KMS-11 (cell line): Measurements from ENCODE around the gene IFI27L1.

Experiments used
- H2AFZ ChIP-seq: fragments of 200-600 bp; sonication (generic); 2 replicates; pipeline ENCODE4 v1.6.1; 2016; ENCODE audit warnings: antibody characterized with exemption, mixed run types, low read depth
- H3K27ac ChIP-seq: fragments of 200-600 bp; sonication (generic); 2 replicates; pipeline ENCODE4 v1.6.1; 2016; ENCODE audit warnings: mild to moderate bottlenecking, mixed run types
- H3K27me3 ChIP-seq: fragments of 200-600 bp; sonication (generic); 2 replicates; pipeline ENCODE4 v1.6.1; 2017; ENCODE audit warnings: mild to moderate bottlenecking, low read depth, mixed run types, moderate library complexity; ENCODE audit not compliant: insufficient read depth
- H3K36me3 ChIP-seq: fragments of 200-600 bp; sonication (generic); 2 replicates; pipeline ENCODE4 v1.6.1; 2017; ENCODE audit warnings: mild to moderate bottlenecking, mixed run types; ENCODE audit not compliant: insufficient read depth
- H3K4me1 ChIP-seq: fragments of 200-600 bp; sonication (generic); 2 replicates; pipeline ENCODE4 v1.6.1; 2016; ENCODE audit warnings: mild to moderate bottlenecking, low read depth, mixed run types; ENCODE audit not compliant: poor library complexity, severe bottlenecking
- H3K4me2 ChIP-seq: fragments of 200-600 bp; sonication (generic); 2 replicates; pipeline ENCODE4 v1.7.0; 2016; ENCODE audit warnings: mild to moderate bottlenecking, mixed run types
- H3K4me3 ChIP-seq: fragments of 200-600 bp; sonication (generic); IDR thresholded peaks from 2 replicates; pipeline ENCODE4 v1.6.1; 2017; ENCODE audit warnings: low read depth, low read length, mixed read lengths; ENCODE audit not compliant: insufficient read depth
- H3K79me2 ChIP-seq: fragments of 200-600 bp; sonication (generic); 2 replicates; pipeline ENCODE4 v1.6.1; 2016; ENCODE audit warnings: low read depth, mixed run types; ENCODE audit not compliant: insufficient read depth
- H3K9ac ChIP-seq: fragments of 200-600 bp; sonication (generic); 2 replicates; pipeline ENCODE4 v1.6.1; 2016; ENCODE audit warnings: mild to moderate bottlenecking, mixed run types
- H4K20me1 ChIP-seq: fragments of 200-600 bp; sonication (generic); 2 replicates; pipeline ENCODE4 v1.6.1; 2016; ENCODE audit warnings: mild to moderate bottlenecking, mixed run types; ENCODE audit not compliant: insufficient read depth
- CTCF ChIP-seq: fragments of 200-600 bp; sonication (generic); conservative IDR thresholded peaks from 2 replicates; pipeline ENCODE4 v1.6.1; 2017; ENCODE audit warnings: low read depth, mild to moderate bottlenecking, antibody characterized with exemption, low read length, moderate library complexity, mixed read lengths

The IFI27L1 gene

GRCh38 chr14:94046696-94047250 is 34.3 kb upstream of the IFI27L1 start:
- no peaks in the 10 kb centered on the region for H3K27me3 ChIP-seq
- no peak overlapping the region for H2AFZ ChIP-seq
- H3K27ac ChIP-seq: no peak overlapping the region
- no peak overlapping the region for H3K9ac ChIP-seq
- H3K4me3 ChIP-seq: no peak overlapping the region
- TF ChIP-seq CTCF: no peak
- H3K36me3 ChIP-seq: no peaks in the 10 kb centered on the region
- H3K79me2 ChIP-seq: no peaks in the 10 kb centered on the region
- peaks cover 9% of the 10 kb centered on the region for H3K4me1 ChIP-seq
- H4K20me1 ChIP-seq: no peaks in the 10 kb centered on the region
- no peak overlapping the region for H3K4me2 ChIP-seq

GRCh38 chr14:94047581-94047980 is 33.5 kb upstream of the IFI27L1 start:
- Histone ChIP-seq H3K27ac (no peak overlapping the region), H2AFZ (no peak overlapping the region), H3K9ac (no peak overlapping the region), H4K20me1 (no peaks in the 10 kb centered on the region), H3K27me3 (no peaks in the 10 kb centered on the region), H3K4me3 (no peak overlapping the region), H3K79me2 (no peaks in the 10 kb centered on the region), H3K36me3 (no peaks in the 10 kb centered on the region), H3K4me1 (peaks cover 18% of the 10 kb centered on the region), H3K4me2 (no peak overlapping the region)
- TF ChIP-seq CTCF: no peak

- no peak overlapping the region for H3K4me2 ChIP-seq
- H3K79me2 ChIP-seq: no peaks in the 10 kb centered on the region
- H3K27me3 ChIP-seq: no peaks in the 10 kb centered on the region
- no peak overlapping the region for H3K4me3 ChIP-seq
- no peaks in the 10 kb centered on the region for H4K20me1 ChIP-seq
- no peaks in the 10 kb centered on the region for H3K36me3 ChIP-seq
- TF ChIP-seq CTCF: no peak
- no peak overlapping the region for H3K27ac ChIP-seq
- H2AFZ ChIP-seq: no peak overlapping the region
- peaks cover 30% of the 10 kb centered on the region for H3K4me1 ChIP-seq
- H3K9ac ChIP-seq: no peak overlapping the region
Observed at GRCh38 chr14:94048691-94049624, 32.2 kb upstream of the IFI27L1 start.

DNA sequence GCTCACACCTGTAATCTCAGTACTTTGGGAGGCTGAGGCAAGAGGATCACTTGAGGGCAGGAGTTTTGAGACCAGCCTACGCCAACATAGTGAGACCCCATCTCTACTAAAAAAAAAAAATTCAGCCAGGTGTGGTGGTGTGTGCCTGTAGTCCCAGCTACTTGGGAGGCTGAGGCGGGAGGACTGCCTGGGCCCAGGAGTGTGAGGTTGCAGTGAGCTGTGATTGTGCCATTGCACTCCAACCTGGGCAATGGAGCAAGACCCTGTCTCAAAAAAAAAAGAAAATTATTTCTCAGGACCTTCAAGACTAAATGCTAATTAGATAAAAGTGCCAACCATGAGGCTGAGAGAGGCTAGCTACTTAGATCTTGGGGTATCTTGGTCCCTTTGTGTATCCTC is 31.5 kb upstream of the IFI27L1 start:
- Histone ChIP-seq H2AFZ (no peak overlapping the region), H3K4me1 (peaks cover 37% of the 10 kb centered on the region), H3K27me3 (no peaks in the 10 kb centered on the region), H3K4me3 (no peak overlapping the region), H4K20me1 (no peaks in the 10 kb centered on the region), H3K4me2 (no peak overlapping the region), H3K79me2 (no peaks in the 10 kb centered on the region), H3K36me3 (no peaks in the 10 kb centered on the region), H3K27ac (no peak overlapping the region), H3K9ac (no peak overlapping the region)
- TF ChIP-seq CTCF: no peak
